ENCODE results near the gene SNX21.

SNX21 gene

DNA sequence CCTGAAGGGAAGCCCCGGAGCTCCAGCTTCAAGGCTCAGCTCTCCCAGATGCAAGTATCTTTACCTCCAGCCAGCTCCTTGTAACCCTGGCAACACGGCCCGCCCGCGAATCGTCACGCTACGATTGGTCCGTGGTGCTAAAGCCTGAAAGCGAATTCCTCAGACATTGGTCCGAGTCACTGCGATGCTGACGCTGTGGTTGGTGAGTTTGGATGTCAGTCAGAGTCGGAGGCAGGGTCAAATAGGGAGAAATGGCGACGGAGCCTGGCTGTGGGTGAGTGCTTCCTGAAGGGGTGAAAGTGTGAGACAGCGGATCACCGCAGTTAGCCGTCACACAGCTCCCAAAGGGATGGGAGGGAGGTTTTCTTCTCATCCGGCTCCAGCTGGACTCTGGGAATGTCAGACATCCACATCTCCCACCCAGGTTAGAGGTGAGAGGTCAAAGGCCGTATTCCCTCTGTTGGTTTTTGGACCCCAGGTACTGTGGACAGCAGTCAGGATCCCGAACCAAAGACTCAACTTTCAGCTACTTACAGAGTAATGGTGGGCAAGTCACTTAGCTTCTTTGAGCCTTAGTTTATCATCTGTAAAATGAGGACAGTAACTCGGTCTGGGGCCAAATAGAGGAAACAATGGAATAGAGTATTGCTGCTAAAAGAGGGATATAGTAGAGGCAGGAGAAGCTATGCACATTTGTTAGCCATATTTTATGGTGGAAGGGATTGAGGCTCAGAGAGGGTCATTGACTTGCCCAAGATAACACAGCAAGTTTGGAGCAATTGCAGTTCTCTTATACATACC lies 47.6 kb downstream of the SNX21 start, which contains the start of gene ZSWIM1:
Gene ZSWIM1, plus strand, starts transcription at position 240 of the 801 bp plus-strand sequence. CDS start 1,366 bp downstream, outside the sequence.
- peak; percentile 99 for DNase-seq (ENCODE audit: low read depth)
- TF ChIP-seq, protein P1, sequence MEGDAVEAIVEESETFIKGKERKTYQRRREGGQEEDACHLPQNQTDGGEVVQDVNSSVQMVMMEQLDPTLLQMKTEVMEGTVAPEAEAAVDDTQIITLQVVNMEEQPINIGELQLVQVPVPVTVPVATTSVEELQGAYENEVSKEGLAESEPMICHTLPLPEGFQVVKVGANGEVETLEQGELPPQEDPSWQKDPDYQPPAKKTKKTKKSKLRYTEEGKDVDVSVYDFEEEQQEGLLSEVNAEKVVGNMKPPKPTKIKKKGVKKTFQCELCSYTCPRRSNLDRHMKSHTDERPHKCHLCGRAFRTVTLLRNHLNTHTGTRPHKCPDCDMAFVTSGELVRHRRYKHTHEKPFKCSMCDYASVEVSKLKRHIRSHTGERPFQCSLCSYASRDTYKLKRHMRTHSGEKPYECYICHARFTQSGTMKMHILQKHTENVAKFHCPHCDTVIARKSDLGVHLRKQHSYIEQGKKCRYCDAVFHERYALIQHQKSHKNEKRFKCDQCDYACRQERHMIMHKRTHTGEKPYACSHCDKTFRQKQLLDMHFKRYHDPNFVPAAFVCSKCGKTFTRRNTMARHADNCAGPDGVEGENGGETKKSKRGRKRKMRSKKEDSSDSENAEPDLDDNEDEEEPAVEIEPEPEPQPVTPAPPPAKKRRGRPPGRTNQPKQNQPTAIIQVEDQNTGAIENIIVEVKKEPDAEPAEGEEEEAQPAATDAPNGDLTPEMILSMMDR (IDR thresholded peaks at IDR 0.05; ENCODE audit: insufficient read depth, low read depth, low read length, missing control alignments), result no peak
- H3K4me3 ChIP-seq (ENCODE audit: low read depth, low read length), result peak within 1 kb of the TSS; percentile 78

DNA sequence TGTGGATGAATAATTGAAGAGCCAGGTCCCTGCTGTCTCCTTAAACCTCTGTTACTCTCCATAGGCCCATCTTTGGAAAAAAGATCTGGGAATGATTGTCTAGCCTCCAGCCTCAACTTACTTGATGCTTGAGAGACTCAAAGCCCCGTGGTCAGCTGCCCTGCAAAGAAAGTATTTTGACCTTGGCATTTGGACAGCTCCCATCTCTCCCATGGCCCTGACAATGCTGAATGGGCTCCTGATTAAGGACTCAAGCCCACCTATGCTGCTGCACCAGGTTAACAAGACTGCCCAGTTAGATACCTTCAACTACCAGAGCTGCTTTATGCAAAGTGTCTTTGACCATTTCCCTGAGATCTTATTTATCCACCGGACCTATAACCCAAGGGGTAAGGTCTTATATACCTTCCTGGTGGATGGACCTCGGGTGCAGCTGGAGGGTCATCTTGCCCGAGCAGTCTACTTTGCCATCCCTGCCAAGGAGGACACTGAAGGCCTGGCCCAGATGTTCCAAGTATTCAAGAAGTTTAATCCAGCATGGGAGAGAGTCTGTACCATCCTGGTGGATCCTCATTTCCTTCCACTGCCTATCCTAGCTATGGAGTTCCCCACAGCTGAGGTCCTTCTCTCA lies 49.0 kb downstream of the SNX21 start:
- TF ChIP-seq, protein P1 (IDR thresholded peaks at IDR 0.05; ENCODE audit: insufficient read depth, low read depth, low read length, missing control alignments), result no peak
- H3K4me3 ChIP-seq (ENCODE audit: low read depth, low read length), result no peak overlapping the region
- no peak for DNase-seq (ENCODE audit: low read depth)

DNA sequence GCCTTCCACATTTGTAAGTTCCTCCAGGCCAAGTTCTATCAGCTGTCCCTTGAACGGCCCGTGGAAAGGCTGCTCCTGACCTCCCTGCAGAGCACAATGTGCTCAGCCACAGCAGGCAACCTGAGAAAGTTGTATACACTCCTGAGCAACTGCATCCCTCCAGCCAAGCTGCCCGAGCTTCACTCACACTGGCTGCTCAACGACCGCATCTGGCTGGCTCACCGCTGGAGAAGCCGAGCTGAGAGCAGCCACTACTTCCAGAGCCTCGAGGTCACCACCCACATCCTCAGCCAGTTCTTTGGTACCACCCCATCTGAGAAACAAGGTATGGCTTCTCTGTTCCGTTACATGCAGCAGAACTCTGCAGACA lies 49.5 kb downstream of the SNX21 start:
- H3K4me3 ChIP-seq (ENCODE audit: low read depth, low read length), result no peak overlapping the region

DNA sequence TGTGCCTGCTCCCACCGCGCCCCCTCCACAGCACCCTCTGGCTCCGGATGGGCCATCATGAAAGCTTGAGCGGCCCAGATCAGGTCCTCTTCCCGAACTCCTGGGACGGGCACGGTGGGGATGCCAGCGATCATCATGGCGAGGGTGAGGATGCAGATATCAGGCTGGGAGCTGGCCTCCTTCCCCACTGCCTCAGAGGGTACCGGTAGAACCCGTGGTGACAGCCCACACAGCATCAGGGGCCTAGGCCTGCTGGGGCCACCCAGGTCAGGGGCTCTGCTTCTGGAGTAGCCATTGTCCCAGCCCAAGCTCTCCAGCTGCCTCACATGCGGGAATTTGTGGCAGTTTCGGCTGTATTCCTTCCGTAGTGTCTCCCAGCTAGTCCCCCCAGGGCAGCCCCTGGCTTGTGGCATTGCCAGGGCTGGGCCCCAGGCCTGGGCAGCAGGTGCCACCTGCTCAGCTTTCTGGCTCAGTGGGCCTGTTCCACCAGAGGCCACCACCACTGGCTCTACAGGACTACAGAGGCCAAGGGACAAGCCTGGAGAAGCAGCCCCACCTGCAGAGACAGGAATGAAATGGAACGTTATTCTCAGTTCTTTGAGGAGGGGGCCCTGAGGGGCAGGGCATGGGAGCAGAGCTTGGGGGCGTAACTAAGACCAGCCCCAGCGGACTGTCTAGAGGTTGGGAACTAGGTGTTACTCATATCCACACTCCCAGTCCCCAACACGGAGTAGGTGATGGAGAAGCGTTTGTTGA lies 53.2 kb downstream of the SNX21 start:
- TF ChIP-seq, protein P1 (IDR thresholded peaks at IDR 0.05; ENCODE audit: insufficient read depth, low read depth, low read length, missing control alignments), result no peak
- no peak for DNase-seq (ENCODE audit: low read depth)
- H3K4me3 ChIP-seq (ENCODE audit: low read depth, low read length), result no peak overlapping the region

More for the DNA sequence above, 49.5 kb downstream of the SNX21 start:
- TF ChIP-seq, protein P1 (IDR thresholded peaks at IDR 0.05; ENCODE audit: insufficient read depth, low read depth, low read length, missing control alignments), result no peak
- DNase-seq (ENCODE audit: low read depth), result no peak

DNA sequence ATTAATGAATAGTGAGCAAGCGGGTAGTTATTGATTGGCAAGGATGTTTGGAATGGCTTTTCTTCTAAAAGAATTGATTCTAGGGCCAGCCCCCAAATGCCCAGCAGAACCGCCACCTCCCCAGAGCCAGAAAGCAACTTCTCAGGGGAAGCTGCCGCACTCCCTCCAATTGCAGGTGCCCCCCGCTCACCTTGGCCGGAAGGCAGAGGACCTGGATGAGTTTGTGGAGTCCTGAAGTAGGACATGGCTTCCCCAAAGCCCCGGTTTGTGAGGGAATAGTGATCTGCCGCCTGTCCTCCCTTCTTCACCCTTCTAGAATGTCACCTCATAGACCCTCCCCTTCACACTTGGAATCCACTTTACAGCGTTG lies 53.7 kb downstream of the SNX21 start, which contains the start of gene SPATA25:
Gene SPATA25, minus strand, starts transcription at position 277 of the 370 bp plus-strand sequence. Its CDS starts 32 bp downstream, at position 245.
- TF ChIP-seq, protein P1 (IDR thresholded peaks at IDR 0.05; ENCODE audit: insufficient read depth, low read depth, low read length, missing control alignments), result no peak
- H3K4me3 ChIP-seq (ENCODE audit: low read depth, low read length), result no peak within 1 kb of the TSS
- DNase-seq (ENCODE audit: low read depth), result no peak

DNA sequence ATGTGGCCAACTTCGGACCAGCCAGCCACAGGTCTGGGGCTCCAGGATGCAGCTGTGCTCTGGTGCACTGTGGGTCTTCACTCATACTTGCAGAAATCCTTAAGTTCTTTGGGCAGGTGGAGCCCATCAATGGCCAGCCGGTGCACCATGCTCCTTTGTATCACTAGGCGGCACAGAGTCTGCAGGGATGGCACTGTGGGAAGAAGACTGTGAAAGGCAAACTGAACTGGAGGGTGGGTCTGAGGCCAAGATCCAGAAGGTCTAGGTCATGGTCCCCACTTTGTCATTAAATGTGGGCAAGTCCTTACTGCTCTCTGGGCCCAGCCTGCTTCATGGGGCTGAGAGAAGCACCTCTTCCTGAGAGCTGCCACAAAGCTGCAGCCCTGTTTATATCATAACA lies 55.1 kb downstream of the SNX21 start:
- no peak for DNase-seq (ENCODE audit: low read depth)
- H3K4me3 ChIP-seq (ENCODE audit: low read depth, low read length), result no peak overlapping the region
- TF ChIP-seq, protein P1 (IDR thresholded peaks at IDR 0.05; ENCODE audit: insufficient read depth, low read depth, low read length, missing control alignments), result no peak
